ENCODE data around the gene ARAP2. TPM values are rescaled to one million over a fixed set of nuclear protein-coding genes. Genes with fewer than 3 reads are reported as not detected.

The ARAP2 gene
- total and polyA plus RNA-seq, 2 experiments from 2014 or later, result 0.92 to 4.8 TPM

- TF ChIP-seq ETS1 (IDR thresholded peaks at IDR 0.05) (no peak), STAT1 (IDR thresholded peaks at IDR 0.05; ENCODE audit: unreplicated experiment) (no peak), ZNF114 (CRISPR knock-in tag; IDR thresholded peaks at IDR 0.05) (no peak), ZNF331 (CRISPR knock-in tag; IDR thresholded peaks at IDR 0.05; ENCODE audit: low read depth) (no peak)
- TF ChIP-seq, protein P1, sequence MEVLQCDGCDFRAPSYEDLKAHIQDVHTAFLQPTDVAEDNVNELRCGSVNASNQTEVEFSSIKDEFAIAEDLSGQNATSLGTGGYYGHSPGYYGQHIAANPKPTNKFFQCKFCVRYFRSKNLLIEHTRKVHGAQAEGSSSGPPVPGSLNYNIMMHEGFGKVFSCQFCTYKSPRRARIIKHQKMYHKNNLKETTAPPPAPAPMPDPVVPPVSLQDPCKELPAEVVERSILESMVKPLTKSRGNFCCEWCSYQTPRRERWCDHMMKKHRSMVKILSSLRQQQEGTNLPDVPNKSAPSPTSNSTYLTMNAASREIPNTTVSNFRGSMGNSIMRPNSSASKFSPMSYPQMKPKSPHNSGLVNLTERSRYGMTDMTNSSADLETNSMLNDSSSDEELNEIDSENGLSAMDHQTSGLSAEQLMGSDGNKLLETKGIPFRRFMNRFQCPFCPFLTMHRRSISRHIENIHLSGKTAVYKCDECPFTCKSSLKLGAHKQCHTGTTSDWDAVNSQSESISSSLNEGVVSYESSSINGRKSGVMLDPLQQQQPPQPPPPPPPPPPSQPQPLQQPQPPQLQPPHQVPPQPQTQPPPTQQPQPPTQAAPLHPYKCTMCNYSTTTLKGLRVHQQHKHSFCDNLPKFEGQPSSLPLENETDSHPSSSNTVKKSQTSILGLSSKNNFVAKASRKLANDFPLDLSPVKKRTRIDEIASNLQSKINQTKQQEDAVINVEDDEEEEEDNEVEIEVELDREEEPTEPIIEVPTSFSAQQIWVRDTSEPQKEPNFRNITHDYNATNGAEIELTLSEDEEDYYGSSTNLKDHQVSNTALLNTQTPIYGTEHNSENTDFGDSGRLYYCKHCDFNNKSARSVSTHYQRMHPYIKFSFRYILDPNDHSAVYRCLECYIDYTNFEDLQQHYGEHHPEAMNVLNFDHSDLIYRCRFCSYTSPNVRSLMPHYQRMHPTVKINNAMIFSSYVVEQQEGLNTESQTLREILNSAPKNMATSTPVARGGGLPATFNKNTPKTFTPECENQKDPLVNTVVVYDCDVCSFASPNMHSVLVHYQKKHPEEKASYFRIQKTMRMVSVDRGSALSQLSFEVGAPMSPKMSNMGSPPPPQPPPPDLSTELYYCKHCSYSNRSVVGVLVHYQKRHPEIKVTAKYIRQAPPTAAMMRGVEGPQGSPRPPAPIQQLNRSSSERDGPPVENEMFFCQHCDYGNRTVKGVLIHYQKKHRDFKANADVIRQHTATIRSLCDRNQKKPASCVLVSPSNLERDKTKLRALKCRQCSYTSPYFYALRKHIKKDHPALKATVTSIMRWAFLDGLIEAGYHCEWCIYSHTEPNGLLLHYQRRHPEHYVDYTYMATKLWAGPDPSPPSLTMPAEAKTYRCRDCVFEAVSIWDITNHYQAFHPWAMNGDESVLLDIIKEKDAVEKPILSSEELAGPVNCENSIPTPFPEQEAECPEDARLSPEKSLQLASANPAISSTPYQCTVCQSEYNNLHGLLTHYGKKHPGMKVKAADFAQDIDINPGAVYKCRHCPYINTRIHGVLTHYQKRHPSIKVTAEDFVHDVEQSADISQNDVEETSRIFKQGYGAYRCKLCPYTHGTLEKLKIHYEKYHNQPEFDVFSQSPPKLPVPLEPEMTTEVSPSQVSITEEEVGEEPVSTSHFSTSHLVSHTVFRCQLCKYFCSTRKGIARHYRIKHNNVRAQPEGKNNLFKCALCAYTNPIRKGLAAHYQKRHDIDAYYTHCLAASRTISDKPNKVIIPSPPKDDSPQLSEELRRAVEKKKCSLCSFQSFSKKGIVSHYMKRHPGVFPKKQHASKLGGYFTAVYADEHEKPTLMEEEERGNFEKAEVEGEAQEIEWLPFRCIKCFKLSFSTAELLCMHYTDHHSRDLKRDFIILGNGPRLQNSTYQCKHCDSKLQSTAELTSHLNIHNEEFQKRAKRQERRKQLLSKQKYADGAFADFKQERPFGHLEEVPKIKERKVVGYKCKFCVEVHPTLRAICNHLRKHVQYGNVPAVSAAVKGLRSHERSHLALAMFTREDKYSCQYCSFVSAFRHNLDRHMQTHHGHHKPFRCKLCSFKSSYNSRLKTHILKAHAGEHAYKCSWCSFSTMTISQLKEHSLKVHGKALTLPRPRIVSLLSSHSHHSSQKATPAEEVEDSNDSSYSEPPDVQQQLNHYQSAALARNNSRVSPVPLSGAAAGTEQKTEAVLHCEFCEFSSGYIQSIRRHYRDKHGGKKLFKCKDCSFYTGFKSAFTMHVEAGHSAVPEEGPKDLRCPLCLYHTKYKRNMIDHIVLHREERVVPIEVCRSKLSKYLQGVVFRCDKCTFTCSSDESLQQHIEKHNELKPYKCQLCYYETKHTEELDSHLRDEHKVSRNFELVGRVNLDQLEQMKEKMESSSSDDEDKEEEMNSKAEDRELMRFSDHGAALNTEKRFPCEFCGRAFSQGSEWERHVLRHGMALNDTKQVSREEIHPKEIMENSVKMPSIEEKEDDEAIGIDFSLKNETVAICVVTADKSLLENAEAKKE (CRISPR knock-in tag; IDR thresholded peaks at IDR 0.05), result no peak
Observed at GRCh38 chr4:36198861-36199260, 45.5 kb downstream of the ARAP2 start (continued).

- H3K4me3 Mint-ChIP-seq, result no peak overlapping the region
- TF ChIP-seq CTCF (conservative IDR thresholded peaks at IDR 0.05; ENCODE audit: low read depth in 2 of 2) (no peak), ZNF331 (CRISPR knock-in tag; IDR thresholded peaks at IDR 0.05; ENCODE audit: low read depth) (no peak), JUNB (IDR thresholded peaks at IDR 0.05; ENCODE audit: unreplicated experiment) (no peak), ZNF114 (CRISPR knock-in tag; IDR thresholded peaks at IDR 0.05) (no peak), CREB1 (CRISPR knock-in tag; IDR thresholded peaks at IDR 0.05; ENCODE audit: low read depth) (no peak), NANOG (IDR thresholded peaks at IDR 0.05; ENCODE audit: borderline replicate concordance) (no peak), ETS1 (IDR thresholded peaks at IDR 0.05) (no peak)
- TF ChIP-seq, protein P2, sequence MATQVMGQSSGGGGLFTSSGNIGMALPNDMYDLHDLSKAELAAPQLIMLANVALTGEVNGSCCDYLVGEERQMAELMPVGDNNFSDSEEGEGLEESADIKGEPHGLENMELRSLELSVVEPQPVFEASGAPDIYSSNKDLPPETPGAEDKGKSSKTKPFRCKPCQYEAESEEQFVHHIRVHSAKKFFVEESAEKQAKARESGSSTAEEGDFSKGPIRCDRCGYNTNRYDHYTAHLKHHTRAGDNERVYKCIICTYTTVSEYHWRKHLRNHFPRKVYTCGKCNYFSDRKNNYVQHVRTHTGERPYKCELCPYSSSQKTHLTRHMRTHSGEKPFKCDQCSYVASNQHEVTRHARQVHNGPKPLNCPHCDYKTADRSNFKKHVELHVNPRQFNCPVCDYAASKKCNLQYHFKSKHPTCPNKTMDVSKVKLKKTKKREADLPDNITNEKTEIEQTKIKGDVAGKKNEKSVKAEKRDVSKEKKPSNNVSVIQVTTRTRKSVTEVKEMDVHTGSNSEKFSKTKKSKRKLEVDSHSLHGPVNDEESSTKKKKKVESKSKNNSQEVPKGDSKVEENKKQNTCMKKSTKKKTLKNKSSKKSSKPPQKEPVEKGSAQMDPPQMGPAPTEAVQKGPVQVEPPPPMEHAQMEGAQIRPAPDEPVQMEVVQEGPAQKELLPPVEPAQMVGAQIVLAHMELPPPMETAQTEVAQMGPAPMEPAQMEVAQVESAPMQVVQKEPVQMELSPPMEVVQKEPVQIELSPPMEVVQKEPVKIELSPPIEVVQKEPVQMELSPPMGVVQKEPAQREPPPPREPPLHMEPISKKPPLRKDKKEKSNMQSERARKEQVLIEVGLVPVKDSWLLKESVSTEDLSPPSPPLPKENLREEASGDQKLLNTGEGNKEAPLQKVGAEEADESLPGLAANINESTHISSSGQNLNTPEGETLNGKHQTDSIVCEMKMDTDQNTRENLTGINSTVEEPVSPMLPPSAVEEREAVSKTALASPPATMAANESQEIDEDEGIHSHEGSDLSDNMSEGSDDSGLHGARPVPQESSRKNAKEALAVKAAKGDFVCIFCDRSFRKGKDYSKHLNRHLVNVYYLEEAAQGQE (IDR thresholded peaks at IDR 0.05; ENCODE audit: unreplicated experiment), result no peak
Observed at GRCh38 chr4:36198068-36198808, 46.1 kb downstream of the ARAP2 start.

More at GRCh38 chr4:36198068-36198808, 46.1 kb downstream of the ARAP2 start:
- DNase-seq (ENCODE audit: low spot score) (no peak), ATAC-seq (no peak)
- Histone ChIP-seq H3K36me3 (ENCODE audit: insufficient read depth) (no peaks in the 10 kb centered on the region), H3F3A (replicated peaks; ENCODE audit: low read depth) (no peaks in the 10 kb centered on the region), H3K79me2 (replicated peaks; ENCODE audit: insufficient read depth) (no peaks in the 10 kb centered on the region), H3K4me1 (ENCODE audit: insufficient read depth) (no peaks in the 10 kb centered on the region), H3K4me2 (no peak overlapping the region), H2AFZ (no peak overlapping the region), H3K27me3 (ENCODE audit: insufficient read depth) (no peaks in the 10 kb centered on the region), H3K27ac (ENCODE audit: low read depth) (no peak overlapping the region), H3K9me2 (ENCODE audit: insufficient read depth) (no peaks in the 10 kb centered on the region), H4K20me1 (replicated peaks; ENCODE audit: insufficient read depth) (no peaks in the 10 kb centered on the region), H3K4me3 (no peak overlapping the region)
- no peaks in the 10 kb centered on the region for H3K9me3 Mint-ChIP-seq
- no peaks in the 10 kb centered on the region for H3K27me3 Mint-ChIP-seq (ENCODE audit: insufficient read depth, low read depth, poor library complexity)
- H3K36me3 Mint-ChIP-seq (ENCODE audit: low read depth), result no peaks in the 10 kb centered on the region; the same call in 2 of the 3 replicates
- no peaks in the 10 kb centered on the region for H3K4me1 Mint-ChIP-seq
- H3K27ac Mint-ChIP-seq, result no peak overlapping the region

All from GM23338 (cell line).